Activated CD8-positive, alpha-beta memory T cell treated with anti-CD3 and anti-CD28 coated beads, Interleukin-2, amount 50 U/mL, for 24 hours (primary cell): Measurements from ENCODE around the gene EXOC3L2.
"Not testable (repeated sequence)": the region's sequence is repeated elsewhere in the genome, so short reads cannot be mapped to it uniquely, and the experiment has no call there.

Experiments used
- DNase-seq: peaks from one replicate; pipeline ENCODE4 v3.0.0-alpha.2; 2020; ENCODE audit errors: extremely low read depth

The EXOC3L2 gene

DNA sequence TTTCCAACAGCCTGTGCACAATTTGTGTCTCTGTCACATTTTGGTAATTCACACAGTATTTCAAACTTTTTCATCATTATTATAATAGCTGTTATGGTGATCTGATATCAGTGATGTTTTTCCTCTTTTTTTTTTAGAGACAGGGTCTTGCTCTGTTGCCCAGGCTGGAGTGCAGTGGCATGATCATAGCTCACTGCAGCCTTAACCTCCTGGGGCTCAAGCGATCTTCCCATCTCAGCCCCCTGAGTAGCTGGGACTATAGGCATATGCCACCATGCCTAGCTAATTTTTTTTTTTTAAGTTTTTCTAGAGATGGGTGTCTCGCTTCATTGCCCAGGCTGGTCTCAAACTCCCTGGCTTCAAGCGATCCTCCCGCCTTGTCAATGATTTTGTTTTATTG lies 11.6 kb upstream of the EXOC3L2 start:
- no peak for DNase-seq

DNA sequence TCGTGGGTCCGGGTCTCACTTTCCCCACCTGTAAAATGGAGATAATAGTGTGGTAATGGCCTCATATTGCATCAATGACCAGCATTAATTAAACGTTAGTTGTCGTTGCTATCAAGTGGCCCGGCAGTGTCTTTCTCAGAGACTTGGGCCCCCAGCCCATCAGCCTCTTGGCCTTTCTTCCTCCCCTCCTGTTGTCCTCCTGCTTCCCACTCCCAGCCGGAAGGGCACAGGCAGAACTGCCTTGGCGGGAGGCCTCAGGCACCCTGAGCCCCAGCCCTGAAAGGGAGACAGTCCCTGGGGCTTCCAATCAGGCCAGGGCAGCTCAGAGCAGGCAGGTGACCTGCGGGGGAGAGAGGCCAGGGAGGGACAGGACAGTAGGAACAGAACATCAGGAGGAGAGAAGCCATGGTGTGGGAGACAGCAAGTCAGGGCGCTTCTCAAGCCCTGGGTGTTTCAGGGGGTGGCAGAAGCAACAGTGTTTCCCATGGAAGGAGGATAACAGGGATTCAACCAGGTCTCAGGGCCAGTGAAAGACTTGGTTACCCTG lies 10.5 kb upstream of the EXOC3L2 start:
- no peak for DNase-seq

DNA sequence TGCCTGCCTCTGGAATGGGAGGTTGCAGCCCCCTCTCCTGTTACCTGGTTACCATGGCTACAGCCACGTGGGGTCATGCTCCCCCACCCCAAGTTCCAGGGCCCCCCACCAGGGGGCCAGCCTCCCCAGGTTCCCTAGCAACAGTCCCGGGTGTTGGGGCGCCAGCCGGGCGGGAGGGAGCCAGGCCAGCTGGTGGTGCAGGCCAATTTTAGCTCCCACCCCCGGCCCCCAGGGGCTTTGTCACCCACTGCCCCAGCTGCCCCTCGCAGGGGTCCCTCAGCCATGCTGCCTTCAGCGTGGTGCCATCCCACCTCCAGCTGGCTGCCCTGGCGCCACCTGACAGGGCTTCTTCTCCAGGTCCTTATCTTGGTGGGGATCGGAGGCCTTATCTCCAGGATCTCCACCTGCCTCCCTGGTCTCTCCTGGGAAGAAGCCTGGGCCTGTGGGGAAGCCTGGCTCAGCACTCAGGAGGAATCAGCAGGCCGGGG lies 8.9 kb upstream of the EXOC3L2 start:
- no peak for DNase-seq

DNA sequence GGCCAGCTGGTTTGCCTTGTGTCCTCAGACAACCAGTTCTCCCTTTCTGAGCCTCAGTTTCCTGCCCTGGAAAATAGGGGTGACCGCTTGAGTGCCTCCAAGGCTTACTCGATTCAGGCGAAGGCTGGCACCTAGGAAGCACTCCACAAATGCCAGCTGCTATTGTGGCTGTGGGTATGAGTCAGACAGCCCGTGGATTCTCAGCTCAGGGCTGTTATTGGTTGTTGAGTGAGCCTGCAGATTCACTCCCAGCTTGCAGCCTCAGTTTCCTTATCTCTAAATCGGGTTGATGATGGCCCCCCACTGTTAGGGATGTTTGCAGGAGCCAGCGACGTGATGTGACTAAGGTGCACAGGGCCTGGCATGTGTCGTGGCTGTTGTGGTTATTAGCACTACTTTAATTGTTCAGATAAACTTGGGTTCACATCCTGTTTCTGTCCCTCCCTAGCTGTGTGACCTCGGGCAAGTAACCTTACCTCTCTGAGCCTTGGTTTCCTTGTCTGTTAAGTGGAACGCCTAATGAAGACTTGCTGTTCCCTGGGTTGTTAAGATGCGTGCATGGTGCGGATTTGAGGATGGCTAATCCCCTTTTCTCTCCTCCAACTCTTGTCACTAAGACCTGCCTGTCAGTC lies 8.3 kb upstream of the EXOC3L2 start:
- no peak for DNase-seq

DNA sequence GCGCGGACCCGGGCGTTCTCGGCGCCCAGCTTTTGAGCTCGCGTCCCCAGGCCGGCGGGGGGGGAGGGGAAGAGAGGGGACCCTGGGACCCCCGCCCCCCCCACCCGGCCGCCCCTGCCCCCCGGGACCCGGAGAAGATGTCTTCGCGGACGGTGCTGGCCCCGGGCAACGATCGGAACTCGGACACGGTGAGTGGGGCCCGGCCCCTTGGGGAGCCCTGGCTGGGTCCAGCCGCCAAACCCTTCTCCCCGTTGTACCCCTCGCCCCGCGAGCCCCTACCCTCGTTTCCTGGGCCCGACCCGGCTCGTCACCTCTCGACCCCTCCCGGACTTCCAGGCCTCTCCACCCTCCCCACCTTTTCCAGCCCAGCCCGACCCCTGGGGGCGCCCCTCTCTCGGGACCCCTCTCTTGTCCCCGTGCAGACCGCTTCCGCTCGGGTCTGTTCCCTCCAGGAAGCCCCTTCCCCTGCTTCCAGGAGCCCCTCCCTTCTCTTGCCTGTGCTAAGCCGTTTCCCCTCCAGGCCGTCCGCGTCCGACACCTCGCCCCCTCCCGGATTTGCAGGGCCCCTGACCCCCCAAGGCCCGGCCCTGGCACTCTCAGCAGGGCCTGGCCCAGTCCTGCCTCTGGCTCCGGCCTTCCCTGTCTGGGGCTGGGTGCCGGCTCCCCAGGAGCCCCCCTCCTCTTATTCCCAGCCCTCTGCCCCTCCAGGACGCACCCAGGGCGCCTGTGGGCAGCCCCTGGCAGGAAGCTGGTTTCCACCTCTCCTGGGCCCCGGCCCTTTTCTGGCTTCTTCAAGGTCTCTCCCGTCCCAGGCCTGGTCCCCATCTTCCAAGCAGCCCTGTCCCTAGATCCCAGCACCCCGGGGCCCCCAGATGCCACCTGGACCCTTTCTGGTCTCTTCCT lies 6.5 kb upstream of the EXOC3L2 start:
- DNase-seq: no peak

DNA sequence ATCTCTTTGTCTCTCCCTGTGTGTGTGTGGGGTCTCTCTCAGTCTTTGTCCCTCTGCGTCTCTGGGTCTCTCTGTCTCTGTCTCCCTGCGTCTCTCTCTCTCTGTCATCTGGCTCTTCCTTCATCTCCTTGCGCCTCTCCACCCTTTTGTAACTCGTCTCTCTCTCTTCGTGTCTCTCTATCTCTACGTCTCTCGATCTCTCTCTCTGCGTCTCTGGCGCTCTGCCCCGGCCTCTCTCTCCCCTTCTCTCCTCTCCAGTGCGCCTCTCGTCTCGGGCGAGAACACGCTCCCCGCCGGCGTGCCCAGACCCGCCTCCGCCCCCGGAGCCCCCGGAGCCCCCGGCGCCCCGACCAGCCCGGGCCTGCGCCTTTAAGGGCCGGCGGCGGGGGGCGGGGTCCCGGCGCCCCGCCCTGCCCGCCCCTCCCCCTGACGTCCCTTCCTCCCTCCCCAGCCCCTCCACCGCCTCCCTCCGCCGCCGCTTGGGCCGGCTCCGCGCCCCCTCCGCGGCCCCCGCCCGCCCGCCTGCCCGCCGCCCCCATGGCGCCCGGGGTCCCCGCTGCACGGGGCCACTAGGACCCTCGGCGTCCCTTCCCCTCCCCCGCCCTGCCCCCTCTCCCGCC lies 5.7 kb upstream of the EXOC3L2 start, which contains the start of gene MARK4:
Gene MARK4, plus strand, starts transcription at position 440 of the 620 bp plus-strand sequence. CDS start 318 bp downstream, outside the sequence.
- DNase-seq: no peak

DNA sequence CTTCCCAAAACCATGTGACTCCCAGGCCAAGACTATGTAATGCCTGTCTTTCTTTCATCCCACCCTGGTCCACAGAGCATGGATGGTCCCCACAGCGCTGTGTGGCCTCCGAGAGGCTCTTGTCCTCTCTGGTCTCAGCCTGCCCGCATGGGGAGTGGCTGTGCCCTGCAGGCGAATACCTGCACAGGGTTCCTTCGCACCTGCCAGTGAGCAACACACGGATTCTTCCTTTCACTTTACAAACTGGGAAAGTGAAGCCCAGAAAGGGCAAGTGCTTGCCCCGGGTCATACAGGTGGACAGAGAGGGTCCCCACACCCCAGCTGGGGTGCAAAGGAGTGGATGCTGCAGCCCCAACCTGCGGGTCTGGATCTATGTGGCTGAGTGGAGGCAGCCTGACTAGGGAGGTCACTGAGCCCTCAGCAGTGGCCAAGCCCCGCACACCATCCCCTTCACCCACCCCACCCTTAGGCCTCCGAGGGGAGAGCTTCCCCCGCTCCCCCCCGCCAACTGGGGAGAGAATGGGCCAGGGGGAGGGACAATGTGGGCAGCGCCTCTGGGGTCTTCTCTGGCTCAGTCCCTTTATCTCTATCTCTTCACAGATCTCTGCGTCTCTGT lies 5.1 kb upstream of the EXOC3L2 start:
- DNase-seq: no peak

DNA sequence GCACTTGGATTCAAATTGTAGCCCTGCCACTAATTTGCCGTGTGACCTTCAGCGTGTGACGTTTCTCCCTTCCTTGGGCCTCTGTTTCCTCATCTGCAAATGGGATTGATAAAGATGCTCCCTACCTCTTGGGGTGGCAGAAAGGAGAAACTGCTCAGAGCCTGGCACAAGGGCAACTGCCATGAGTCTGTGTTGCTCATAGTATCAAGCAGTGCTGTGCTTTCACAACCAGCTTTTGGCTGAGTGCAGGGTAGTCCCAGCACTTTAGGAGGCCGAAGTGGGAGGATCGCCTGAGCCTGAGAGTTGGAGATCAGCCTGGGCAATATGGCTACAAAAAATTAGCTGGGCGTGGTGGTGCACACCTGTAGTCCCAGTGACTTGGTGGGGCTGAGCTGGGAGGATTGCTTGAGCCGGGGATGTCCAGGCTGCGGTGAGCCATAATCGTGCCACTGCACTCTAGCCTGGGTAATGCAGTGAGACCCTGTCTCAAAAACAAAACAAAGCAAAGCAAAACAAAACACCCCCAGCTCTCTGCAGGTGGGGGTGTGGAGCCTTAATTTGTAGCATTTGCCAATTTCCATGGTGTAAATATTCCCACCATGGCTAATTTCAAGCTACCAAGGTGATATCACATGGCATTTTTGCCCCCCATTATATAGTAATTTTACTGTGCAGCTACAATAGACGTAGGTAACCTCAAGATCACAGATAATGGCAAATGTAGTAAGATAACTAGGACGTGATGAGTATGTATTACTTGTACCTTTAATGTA lies 4.2 kb upstream of the EXOC3L2 start:
- DNase-seq: no peak

DNA sequence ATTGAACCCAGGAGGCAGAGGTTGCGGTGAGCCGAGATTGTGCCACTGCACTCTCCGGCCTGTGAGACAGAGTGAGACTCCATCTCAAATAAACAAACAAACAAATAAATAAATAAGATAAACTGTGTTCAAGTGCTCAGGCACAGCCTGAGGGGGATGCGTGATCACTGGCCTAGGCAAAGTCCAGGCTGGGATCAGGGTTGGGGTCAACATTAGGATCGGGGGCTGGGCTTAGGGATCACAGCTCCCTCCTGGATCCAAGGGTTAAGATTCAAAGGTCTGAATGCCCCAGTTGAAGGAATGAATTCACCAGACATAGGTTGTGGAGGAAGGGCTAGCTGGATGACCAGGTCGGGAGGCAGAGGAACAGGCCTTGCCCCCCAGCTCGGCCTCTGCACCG lies 1.9 kb upstream of the EXOC3L2 start:
- DNase-seq: no peak

DNA sequence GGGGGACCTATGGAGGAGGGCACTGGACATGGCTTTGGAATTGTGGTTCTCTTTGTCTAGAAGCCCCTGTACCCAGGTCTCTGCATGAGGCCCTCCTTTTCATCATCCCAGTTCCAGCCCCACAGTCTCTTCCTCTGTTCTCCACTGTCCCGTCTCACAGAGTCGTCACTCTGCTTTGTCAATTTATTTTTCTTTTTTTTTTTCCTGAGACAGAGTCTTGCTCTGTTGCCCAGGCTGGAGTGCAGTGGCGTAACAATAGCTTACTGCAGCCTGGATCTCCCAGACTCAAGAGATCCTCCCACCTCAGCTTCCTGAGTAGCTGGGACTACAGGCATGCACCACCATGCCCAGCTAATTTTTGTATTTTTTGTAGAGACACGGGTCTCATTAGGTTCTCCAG lies 619 bp upstream of the EXOC3L2 start:
- DNase-seq: no peak

DNA sequence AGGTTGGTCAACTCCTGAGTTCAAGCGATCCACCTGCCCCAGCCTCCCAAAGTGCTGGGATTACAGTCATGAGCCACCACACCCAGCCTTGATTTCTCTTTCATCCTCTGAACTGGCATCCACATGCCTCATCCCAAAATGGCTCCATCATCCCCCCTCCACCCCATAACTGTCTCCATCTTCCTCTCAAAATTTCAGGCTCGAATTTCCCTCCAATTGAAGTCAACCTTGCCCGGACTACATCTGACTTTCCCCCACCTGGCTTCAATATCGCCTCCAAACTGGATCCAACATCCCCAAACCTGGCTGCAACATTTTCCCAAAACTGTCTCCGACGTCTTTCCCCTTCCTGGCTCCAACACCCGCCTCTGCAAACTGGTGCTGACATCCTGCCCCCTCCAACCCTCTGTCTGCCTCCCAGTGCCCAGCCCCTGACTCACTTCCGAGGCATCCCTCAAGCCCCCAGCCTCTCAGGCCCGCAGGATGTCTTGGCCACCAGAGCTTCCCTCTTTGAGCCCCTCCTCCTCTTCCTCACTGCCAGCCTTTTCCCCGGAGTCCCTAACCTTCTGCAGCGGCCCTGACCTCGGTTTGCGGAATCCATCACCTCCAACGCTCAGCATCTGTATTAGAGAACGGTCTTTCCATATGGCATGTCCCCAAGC lies 943 bp downstream of the EXOC3L2 start:
- DNase-seq: no peak

DNA sequence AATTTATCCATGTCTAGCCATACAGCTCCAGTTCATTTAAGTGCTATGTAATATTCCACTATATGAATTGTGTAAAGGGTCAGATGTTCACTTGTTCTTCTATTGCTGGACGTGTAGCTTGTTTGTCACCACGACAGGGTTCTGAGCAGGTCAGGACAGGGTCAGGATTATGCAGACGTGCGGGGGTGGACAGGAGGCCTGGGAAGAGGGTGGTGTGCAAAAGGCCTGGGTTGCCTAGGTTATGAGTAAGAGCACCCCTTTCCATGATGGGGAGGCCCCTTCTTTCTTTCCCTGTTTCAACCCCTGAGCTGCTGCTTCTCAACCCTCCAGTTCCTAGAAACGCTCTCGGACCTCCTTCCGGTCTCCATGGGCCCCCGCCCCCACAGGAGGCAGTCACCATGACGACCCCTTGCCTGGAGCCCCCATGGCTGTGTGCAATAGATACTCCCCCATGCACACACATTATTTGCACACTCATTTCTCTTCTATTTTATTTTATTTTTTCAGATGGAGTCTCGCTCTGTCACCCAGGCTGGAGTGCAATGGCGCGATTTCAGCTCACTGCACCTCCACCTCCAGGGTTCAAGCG lies 2.0 kb downstream of the EXOC3L2 start:
- no peak for DNase-seq

DNA sequence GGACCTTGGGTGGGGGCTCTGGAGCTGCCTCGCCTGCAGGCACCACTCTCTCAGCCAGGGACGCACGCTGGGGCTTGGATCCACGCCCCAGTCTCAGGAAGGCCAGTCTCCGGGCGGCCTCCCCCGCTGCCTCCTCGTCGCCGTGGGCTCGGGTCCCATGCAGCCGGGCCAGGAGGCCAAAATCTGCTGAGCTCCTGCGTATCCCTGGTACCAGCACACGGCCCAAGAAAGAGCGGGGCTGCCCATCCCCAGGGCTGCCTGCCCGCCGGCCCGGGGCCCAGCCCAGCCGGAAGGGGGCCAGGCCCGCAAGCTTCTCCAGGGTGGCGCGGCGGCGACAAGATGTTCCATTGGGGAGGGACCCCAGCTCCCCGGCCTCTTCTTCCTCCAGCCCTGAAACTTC lies 6.7 kb downstream of the EXOC3L2 start:
- no peak for DNase-seq

DNA sequence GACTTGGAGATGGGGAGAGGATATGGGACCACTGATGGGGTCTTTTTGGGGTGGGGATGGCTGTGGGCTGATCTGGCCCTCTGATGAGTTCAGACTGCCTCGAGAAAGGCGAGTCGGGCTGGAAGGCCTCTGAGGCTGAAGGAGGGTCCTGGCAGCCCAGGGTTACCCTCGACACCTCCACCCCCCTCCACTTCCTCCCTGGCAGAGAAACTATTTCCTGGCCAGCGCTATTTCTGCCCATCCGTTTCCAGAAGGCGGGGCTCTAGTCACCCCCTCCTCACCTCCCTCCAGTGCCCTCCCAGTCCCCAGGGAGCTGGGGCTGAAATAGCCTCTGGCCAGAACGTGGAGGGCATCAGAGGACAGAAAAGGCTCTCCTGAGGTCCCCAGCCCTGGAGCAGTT lies 9.7 kb downstream of the EXOC3L2 start:
- no peak for DNase-seq

DNA sequence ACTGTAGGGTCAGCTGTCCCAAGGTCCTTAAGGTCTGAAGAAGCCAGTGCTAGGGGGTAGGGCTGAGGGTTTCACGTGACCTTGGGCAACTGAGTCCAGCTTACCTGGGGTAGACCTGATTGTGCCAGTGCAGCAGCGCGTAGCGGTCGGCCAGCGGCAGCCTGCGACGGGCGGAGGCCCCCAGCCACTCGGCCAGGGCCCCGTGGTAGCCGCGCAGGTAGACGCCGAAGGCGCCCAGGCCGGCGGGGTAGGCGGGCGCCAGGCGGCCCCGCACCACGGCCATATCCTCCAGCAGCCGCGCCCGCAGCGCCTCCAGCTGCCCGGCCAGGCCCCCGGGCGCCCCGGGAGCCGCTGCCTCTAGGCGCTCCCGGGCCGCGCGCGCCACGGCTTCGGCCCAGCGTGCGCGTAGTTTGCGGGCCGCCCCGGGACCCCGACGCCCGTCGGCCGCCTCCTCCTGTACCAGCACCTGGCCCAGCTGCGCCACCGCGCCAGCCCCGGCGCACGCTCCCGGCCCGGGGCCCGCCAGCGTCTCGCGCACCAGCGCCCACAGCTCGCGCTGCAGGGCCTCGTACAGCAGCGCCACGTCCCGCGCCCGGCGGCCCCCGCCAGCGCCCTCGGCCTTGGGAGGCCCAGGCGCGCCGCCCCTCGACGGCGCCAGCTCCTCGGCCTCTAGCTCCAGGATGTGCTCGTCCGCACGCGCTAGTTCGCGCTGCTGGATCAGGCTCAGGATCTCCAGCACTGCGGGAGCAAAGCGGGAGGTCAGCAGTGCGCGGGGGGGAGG lies 10.9 kb downstream of the EXOC3L2 start:
- no peak for DNase-seq

DNA sequence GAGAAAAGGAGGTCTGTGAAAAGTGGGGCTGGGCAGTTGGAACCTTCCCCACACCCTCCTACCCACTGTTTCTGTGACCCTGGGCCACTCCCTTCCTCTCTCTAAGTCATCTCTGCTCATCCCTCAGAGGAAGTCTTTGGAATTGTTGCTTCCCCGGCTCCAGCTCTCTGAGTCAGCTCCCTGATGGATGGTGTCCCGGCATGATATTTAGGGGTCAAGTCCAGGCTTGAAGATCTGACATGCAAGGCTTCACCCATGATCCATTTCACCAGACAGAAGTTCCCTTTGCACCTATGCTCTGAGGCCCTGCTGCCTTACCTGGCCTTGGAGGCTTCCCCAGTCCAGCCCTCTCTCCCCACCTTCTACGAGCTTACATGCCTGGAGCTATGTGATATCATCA lies 13.3 kb downstream of the EXOC3L2 start:
- DNase-seq: no peak

DNA sequence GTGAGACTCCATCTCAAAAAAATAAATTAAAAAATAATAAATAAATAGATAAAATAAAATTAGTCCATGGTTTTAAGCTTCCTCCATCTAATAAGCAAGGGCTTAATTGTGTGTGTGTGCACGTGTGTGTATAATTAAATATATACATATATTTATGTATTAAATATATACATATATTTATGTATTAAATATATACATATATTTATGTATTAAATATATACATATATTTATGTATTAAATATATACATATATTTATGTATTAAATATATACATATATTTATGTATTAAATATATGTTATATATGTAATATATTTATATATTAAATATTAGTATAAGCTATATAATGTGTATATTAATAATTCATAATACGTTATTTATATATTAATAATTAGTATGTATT lies 16.2 kb downstream of the EXOC3L2 start:
- DNase-seq: not testable (repeated sequence)

DNA sequence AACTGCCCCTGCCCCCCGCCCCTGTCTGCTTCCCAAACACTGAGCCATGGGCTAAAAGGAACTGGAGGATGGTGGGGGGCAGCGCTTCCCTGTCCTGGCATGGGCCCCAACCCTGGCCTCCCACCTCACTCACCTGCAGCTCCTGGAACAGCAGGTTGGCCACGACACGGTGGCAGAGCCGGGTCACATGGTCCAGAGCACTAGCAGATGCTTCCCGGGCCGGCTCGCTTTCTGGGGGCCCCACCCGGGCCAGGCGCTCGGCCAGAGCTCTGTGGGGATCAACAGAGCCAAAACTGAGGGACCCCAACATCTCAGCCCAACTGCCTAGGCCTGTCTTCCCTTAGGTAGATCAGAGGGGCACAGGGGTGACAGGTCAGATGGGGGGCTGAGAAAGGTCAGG lies 20.6 kb downstream of the EXOC3L2 start:
- no peak for DNase-seq

DNA sequence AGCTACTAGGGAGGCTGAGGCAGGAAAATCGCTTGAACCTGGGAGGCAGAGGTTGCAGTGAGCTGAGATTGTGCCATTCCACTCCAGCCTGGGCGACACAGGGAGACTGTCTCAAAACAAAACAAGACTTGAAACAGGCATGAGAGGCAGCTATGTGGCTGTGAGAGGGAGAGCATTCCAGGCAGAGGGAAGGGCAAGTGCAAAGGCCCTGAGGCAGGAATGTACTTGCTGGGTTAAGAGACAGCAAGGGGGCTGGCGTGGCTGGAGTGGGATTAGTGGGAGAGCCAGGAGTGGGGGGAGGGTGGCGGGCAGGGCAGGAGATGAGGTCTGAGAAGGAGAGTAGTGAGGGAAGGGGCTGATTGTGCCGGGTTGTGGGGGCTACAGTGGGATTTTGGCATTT lies 21.3 kb downstream of the EXOC3L2 start:
- DNase-seq: no peak
